HL-60 (cell line): ENCODE measurements around the gene ZSCAN5B.

Experiments
- DNase-seq, 2 experiments: peaks; one replicate each; pipeline ENCODE4 v3.0.0-alpha.2; 2010 to 2020; ENCODE audit warnings: low read depth in 1 of 2, low spot score in 1 of 2
- H3K27ac ChIP-seq: fragments of 250-450 bp; sonication (Bioruptor Pico); replicated peaks from 2 replicates; pipeline ENCODE4 v1.5.1; 2020; ENCODE audit warnings: mild to moderate bottlenecking, moderate library complexity
- H3K27me3 ChIP-seq: fragments of 250-450 bp; sonication (Bioruptor Pico); 2 replicates; pipeline ENCODE4 v1.5.1; 2021; ENCODE audit warnings: mild to moderate bottlenecking, moderate library complexity; ENCODE audit not compliant: insufficient read depth, poor library complexity, severe bottlenecking
- H3K4me3 ChIP-seq: replicated peaks from 2 replicates; pipeline ENCODE4 v1.5.1; 2011; ENCODE audit warnings: mild to moderate bottlenecking, control low read depth, low read length; ENCODE audit not compliant: insufficient read depth
- GABPA ChIP-seq: IDR thresholded peaks from 2 replicates; pipeline ENCODE4 v1.6.1; 2012; ENCODE audit warnings: low read depth
- POLR2AphosphoS5 ChIP-seq: IDR thresholded peaks from 2 replicates; pipeline ENCODE4 v1.6.1; 2012; ENCODE audit warnings: low read depth
- REST ChIP-seq: IDR thresholded peaks from 2 replicates; pipeline ENCODE4 v1.6.1; 2012; ENCODE audit warnings: low read depth; ENCODE audit not compliant: insufficient replicate concordance
- SPI1 ChIP-seq: IDR thresholded peaks from 2 replicates; pipeline ENCODE4 v1.6.1; 2012; ENCODE audit warnings: low read depth, mild to moderate bottlenecking, borderline replicate concordance
- TF ChIP-seq, protein P1 (sequence below): IDR thresholded peaks from one replicate; pipeline ENCODE4 v1.5.1; 2011; ENCODE audit warnings: low read length, control low read depth, inconsistent platforms; ENCODE audit not compliant: insufficient read depth

ZSCAN5B gene

DNA sequence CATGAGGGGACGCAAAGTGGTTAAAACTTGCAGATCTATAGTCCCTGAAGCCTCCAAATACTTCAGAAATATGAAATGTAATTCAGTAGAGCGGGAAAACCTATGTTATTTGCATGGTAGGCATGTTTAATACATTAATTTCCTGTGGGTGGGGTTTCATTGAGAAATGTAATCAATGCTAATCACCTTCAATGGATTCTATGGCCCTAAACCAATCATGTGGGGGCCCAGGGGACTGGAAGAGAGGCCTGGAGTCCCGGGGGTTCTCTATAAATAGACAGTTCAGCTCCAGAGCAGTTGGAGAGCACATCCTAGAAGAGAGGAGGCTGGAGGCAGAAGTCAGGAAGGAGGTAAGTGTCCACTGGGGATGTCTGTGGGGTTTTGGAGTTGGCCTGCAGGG lies 4.4 kb upstream of the ZSCAN5B start, which contains the start of gene ZSCAN5C:
Gene ZSCAN5C, plus strand, starts transcription at position 301 of the 400 bp plus-strand sequence. CDS start 3,641 bp downstream, outside the sequence.
- no peaks in the 10 kb centered on the region for H3K27me3 ChIP-seq
- no peak within 1 kb of the TSS for H3K4me3 ChIP-seq
- no peak within 1 kb of the TSS for H3K27ac ChIP-seq
- no peak for DNase-seq
- no peak for TF ChIP-seq POLR2AphosphoS5
- TF ChIP-seq GABPA: no peak
- TF ChIP-seq SPI1: no peak
- no peak for TF ChIP-seq REST
- TF ChIP-seq, protein P1, sequence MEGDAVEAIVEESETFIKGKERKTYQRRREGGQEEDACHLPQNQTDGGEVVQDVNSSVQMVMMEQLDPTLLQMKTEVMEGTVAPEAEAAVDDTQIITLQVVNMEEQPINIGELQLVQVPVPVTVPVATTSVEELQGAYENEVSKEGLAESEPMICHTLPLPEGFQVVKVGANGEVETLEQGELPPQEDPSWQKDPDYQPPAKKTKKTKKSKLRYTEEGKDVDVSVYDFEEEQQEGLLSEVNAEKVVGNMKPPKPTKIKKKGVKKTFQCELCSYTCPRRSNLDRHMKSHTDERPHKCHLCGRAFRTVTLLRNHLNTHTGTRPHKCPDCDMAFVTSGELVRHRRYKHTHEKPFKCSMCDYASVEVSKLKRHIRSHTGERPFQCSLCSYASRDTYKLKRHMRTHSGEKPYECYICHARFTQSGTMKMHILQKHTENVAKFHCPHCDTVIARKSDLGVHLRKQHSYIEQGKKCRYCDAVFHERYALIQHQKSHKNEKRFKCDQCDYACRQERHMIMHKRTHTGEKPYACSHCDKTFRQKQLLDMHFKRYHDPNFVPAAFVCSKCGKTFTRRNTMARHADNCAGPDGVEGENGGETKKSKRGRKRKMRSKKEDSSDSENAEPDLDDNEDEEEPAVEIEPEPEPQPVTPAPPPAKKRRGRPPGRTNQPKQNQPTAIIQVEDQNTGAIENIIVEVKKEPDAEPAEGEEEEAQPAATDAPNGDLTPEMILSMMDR: no peak

GRCh38 chr19:56199687-56200086 lies 2.1 kb upstream of the ZSCAN5B start:
- H3K27me3 ChIP-seq: no peaks in the 10 kb centered on the region
- H3K27ac ChIP-seq: no peak overlapping the region
- TF ChIP-seq POLR2AphosphoS5 (no peak), SPI1 (no peak), GABPA (no peak), REST (no peak)
- TF ChIP-seq, protein P1: no peak
- DNase-seq: no peak
- no peak overlapping the region for H3K4me3 ChIP-seq

DNA sequence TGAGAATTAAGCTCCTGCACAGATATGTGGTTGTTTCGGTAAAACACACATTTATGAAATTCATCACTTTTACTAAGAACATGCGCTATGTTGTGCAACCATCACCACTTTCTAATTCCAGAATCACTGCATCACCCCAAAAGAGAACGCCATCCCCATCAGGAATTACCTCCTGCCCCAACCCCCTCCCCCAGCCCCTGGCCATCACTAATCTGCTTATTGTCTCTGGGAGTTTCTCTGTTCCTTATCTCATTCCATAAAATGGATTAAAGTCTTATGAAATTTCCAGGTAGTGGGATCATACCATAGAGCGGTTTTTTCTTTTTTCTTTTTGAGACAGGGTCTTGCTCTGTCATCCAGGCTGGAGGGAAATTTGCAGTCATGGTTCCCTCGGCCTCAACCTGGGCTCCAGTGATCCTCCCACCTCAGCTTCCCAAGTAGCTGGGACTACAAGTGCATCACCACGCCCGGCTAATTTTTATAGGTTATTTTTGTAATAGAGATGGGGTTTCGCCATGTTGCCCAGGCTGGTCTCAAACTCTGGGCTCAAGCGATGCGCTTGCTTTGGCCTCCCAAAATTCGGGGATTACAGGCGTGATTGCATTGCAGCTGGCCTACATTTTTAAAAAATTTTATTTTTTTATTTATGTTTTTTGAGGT lies 3.5 kb downstream of the ZSCAN5B start:
- no peak for DNase-seq

More for the DNA sequence above, 3.5 kb downstream of the ZSCAN5B start:
- Histone ChIP-seq H3K27me3 (no peaks in the 10 kb centered on the region), H3K27ac (no peak overlapping the region), H3K4me3 (no peak overlapping the region)
- TF ChIP-seq POLR2AphosphoS5 (no peak), GABPA (no peak), SPI1 (no peak), REST (no peak)
- TF ChIP-seq, protein P1: no peak
